Activated naive CD4-positive, alpha-beta T cell treated with Interleukin-2 at 50 U/mL for 16 hours (primary cell): ENCODE data around the gene BICDL2.
"Not testable (repeated sequence)": the region's sequence is repeated elsewhere in the genome, so short reads cannot be mapped to it uniquely, and the experiment has no call there.

Experiments used
- DNase-seq: peaks from one replicate; pipeline ENCODE4 v3.0.0-alpha.2; 2020

The BICDL2 gene, protein sequence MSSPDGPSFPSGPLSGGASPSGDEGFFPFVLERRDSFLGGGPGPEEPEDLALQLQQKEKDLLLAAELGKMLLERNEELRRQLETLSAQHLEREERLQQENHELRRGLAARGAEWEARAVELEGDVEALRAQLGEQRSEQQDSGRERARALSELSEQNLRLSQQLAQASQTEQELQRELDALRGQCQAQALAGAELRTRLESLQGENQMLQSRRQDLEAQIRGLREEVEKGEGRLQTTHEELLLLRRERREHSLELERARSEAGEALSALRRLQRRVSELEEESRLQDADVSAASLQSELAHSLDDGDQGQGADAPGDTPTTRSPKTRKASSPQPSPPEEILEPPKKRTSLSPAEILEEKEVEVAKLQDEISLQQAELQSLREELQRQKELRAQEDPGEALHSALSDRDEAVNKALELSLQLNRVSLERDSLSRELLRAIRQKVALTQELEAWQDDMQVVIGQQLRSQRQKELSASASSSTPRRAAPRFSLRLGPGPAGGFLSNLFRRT

DNA sequence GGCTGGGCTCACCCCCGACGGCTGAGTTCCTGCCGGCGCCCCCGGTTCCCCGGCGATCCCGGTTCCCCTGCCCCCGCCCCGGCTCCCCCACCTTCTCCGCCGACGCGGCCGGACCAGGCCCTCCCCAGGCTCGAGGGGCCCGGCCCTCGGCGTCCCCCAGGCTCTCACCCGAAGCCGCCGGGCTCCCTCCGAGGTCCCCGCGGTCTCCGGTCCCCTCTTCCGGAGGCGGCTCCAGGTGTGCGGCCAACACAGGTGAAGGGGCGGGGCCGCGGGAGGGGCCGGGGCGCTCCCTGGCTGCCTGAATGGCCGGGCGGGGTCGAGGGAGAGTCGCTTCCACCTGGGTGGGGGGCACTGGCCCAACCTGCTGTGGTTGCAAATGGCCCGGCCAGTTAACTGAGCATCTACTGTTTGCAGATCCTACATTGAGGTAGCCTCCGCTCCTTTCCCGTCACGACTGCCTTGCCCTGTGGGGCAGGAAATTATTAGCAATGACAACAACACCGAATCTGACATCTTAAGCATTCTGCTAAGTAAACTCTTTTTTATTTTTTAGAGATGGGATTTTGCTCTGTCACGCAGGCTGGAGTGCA lies at the start of gene BICDL2:
Gene BICDL2, minus strand, starts transcription at position 219 of the 590 bp plus-strand sequence. CDS start 1,448 bp downstream, outside the sequence.
- DNase-seq, result no peak

DNA sequence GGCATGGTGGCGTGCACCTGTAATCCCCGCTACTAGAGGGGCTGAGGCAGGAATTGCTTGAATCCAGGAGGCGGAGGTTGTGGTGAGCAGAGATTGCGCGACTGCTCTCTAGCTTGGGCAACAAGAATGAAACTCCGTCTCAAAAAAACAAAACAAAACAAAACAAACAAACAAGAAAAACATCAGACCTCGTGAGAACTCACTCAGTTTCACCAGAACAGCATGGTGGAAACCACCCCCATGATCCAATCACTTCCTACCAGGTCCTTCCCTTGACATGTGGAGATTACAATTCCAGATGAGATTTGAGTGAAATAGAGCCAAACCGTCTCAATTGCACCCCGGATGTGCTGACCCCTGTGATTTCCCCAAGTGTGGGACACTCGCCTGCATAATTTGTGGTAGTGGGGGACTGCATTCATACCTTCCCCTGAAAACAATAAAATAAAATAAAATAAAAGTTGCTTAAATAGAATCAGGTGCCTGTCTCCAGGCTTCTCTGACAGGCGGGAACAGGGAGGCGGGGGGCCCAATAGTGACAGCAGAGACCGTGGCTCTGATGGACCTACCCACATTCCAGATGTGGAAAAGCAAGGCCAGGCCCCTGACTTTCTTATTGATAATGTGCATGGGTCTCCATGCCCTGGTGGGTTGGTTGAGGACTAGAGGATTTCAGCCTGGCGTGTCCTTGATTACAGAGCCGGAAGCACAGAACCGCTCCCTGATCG lies 49.3 kb upstream of the BICDL2 start:
- no peak for DNase-seq

DNA sequence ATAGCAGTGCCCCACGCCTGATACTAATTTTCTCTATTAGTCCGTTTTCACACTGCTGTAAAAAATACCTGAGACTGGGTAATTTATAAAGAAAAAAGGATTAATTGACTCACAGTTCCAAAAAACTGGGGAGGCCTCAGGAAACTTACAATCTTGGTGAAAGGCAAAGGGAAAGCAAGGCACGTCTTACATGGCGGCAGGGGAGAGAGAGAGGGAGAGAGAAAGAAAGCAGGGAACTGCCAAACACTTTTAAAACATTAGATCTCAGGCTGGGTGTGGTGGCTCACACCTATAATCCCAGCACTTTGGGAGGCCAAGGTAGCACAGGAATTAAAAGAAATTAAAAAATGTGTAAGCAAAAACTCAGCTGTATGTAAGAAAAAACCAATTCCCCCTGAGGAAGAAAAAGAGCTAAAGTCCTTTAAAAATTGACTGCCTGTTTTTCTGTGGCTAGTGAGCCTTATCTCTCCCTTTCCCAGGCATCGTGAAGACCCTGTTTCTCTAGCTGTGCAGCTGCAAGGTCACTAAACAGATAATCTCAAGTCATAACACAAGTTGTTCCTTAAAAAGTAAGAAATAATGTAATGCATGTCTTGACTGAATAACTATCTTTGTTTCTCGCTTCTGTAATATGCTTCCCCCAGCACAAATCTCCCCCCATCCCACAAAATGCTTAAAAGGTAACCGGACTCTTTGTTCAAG lies 48.4 kb upstream of the BICDL2 start:
- no peak for DNase-seq

DNA sequence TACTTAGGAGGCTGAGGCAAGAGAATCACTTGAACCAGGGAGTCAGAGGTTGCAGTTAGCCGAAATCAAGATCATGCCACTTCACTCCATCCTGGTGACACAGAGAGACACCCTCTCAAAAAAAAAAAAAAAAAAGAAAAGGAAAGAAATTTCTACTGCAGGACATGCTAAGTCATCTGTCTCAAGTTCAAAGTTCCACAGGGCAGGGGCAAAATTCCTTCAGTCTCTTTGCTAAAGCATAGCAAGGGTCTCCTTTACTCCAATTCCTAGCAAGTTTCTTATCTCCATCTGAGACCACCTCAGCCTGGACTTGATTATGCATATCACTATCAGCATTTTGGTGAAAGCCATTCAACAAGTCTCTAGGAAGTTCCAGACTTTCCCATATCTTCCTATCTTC lies 47.7 kb upstream of the BICDL2 start:
- no peak for DNase-seq

DNA sequence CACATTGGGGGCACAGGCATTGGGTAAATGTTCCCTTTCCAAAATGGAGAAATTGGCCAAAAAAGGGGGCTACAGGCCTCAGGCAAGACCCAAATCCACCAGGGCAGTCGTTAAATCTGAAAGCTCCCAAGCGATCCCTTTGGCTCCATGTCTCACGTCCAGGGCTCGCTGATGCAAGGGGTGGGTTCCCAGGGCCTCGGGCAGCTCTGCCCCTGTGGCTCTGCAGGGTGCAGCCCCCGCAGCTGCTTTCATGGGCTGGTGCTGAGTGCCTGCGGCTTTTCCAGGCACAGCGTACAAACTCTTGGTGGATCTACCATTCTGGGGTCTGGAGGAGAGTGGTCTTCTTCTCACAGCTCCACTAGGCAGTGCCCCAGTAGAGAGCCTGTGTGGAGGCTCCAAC lies 46.7 kb upstream of the BICDL2 start:
- not testable (repeated sequence) for DNase-seq

DNA sequence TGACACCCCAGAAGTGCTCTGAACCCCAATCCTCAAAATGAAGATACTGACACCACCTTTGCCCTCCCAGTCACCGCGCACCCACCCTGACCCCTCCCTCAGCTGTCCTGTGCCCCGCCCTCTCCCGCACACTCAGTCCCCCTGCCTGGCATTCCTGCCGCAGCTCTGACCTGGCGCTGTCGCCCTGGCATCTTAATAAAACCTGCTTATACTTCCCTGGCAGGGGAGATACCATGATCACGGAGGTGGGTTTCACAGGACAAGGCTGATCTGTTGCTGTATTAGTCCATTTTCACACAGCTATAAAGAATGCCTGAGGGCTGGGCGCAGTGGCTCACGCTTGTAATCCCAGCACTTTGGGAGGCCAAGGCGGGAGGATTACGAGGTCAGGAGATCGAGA lies 45.2 kb upstream of the BICDL2 start:
- DNase-seq, result not testable (repeated sequence)

DNA sequence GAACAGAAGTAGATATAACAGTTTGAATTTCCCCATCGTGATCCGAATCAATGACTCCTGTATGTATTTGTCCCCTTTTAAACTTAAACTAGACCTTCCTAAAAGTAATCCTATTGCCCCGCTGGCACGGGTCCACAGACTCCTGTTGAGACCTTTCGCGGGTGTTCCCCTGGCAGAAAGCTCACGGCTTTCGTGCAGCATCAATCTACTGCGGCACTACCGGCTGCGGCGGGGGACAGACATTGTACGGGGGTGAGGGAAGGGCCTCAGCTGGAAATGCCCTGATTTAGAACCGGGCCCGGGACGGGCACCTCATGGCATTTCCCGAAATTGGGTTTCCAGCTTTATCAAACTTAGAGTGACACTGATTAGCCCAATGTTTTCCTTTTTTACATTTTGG lies 43.3 kb upstream of the BICDL2 start:
- no peak for DNase-seq

DNA sequence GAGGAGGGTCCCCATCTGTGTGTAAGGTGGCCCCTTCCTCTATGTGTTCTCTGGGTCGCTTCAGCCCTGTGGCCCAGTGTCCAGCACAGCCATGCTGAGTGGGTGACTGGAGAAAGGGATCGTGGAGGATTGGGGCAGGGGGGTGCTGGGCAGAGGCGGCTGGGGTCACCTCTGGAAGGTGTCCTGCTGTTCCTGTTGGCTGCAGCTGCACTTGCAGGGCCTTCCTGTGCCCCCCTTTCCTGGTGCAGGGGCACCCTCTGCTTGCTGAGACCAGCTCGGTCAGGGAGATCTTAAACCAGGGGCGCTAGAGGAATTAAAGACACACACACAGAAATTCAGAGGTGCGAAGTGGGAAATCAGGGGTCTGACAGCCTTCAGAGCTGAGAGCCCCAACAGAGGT lies 39.8 kb upstream of the BICDL2 start:
- DNase-seq, result no peak

DNA sequence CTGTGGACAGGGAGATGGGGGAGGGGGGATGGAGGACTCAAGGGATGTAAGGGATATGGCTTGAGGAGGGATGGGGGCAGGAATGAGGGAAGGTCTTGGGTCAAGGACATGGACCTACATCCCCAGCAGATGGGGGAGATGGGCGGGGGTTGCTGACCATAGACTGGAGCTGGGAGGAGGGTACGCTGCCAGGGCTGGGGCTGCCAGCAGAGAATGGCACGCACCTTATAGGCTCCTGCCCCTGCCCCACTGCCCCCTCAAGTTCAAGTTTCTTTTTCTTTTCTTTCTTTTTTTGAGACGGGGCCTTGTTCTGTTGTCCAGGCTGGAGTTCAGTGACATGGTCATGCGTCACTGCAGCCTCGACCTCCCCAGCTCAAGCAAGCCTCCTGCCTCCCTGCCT lies 39.2 kb upstream of the BICDL2 start:
- not testable (repeated sequence) for DNase-seq

DNA sequence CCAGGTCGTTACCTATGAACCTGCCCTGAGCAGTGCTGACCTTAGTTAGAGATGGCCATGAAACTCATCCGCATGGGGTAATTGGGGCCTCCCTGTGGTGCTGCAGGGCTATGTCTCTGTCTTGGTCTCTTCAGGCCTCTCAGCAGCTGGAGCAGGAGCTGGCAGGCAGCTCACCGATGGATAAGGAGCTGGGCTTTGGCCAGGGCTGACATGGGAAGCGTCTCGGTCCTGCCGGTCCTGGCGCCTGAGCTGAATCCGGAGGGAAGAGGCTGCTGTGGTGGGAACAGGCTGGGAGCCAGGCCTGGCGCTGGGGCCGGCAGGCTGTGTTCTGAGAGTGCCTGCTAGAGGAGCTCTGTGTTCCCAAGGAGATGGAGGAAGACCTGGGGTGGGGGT lies 38.8 kb upstream of the BICDL2 start:
- DNase-seq, result no peak

DNA sequence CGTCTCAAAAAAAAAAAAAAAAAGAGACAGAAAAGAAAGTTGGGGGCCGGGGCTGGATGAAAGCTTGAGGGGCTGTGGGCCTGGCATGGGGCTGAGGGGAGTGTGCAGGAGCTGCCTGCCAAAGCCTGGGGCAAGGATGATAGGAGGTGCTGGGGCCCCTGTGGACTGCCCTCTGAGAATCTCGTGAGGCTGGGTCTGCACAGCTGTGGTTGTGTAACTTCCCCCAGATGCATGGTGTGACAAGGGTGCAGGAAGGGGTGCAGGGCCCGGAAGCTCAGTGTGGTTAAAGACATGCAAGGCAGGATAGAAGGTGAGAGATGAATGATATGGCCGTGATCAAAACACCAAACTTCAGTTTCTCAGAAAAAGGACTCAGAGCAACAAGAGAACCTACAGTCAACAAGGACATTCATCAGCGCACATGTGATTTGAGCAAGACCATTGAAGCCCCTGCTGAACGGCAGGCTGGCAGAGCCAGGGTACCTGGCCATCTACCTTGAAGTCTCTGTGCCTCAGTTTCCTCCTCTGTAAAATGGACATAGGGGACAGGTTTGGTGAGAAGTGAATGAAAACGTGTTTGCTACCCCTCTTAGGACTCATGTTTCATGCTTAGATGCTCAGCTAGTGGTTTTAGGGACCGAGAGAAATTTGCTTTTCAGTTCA lies 38.2 kb upstream of the BICDL2 start:
- DNase-seq, result peak; percentile 81

DNA sequence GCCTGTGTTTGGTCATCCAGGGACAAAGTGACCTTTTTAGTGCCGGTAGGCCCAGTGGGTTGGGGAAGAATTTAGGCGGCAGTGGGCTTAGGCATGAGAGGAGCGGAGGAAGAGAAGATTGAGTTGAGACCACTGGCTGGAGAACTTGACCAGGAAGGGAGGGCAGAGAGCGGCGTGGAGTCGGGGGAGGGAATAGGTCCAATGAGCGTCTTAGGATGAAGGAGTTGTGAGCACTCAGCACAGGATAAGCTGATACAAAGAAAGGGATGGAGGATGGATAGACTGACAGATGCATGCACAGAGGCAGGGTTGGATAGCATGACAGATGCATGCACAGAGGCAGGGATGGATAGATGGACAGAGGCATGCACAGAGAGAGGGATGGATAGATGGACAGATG lies 36.7 kb upstream of the BICDL2 start:
- DNase-seq, result no peak

DNA sequence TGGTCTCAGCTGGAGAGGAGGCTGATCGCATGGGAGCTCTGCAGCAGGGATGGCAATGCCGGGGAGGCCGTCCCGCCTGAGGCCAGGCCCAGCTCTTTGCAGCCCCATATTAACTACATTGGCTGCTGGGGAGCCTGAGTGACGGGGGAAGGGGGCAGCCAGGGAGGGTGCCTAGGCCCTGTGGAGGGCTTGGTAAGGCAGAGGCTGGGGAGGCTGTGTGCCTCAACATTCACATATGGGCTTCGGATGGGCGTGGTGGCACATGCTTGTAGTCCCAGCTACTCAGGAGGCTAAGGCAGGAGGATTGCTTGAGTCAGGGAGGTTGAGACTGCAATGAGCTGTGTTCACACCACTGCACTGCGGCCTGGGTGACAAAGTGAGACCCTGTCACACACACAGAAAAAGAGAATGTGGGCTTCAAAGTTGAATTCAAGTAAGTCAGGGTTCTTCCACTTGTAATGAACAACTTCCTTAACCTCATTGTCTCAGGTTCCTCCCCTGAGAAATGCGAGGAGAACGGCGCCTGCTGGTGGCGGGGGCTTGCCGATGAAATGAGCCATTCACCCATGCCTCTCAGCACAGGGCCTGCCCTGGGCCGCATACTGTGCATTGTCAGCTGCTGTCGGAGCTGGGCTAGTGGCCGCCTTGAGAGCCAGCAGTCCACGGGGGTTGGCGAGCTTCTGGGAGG lies 36.0 kb upstream of the BICDL2 start:
- not testable (repeated sequence) for DNase-seq

DNA sequence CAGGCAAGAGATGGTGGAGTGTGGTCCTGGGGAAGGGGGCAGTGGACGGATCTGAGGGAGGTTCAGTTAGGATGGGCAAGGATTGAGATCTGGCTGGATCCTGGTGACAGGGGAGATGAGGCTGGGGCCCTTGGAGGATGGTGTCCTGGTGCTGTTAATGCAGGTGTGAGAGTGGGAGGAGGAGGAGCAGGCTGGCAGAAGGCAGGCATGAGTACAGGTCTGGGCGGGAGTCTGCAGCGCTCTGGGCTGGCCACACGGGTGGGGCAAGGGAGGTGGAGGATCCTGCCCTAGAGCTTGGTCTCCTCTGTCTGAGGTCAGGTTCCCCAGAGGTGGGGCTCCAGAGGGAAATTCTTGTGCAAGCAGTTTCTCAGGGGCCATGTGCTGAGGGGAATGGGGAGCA lies 35.4 kb upstream of the BICDL2 start:
- not testable (repeated sequence) for DNase-seq

DNA sequence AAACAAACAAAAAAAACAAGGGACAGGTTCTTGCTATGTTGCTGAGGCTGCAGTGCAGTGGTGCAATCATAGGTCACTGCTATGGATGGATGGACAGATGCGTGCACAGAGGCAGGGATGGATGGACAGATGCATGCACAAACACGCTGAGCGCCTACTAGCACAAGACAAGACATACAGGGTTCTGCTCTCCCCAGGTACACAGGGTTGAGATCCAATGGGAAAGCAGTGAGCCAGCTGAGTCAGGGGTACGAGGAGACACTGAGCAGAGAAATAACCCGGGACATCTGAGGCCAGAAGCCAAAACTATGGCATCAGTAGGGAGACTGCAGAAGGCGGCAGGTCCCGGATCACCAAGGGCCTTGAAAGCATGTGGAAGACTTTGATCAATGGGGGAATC lies 34.9 kb upstream of the BICDL2 start:
- no peak for DNase-seq

DNA sequence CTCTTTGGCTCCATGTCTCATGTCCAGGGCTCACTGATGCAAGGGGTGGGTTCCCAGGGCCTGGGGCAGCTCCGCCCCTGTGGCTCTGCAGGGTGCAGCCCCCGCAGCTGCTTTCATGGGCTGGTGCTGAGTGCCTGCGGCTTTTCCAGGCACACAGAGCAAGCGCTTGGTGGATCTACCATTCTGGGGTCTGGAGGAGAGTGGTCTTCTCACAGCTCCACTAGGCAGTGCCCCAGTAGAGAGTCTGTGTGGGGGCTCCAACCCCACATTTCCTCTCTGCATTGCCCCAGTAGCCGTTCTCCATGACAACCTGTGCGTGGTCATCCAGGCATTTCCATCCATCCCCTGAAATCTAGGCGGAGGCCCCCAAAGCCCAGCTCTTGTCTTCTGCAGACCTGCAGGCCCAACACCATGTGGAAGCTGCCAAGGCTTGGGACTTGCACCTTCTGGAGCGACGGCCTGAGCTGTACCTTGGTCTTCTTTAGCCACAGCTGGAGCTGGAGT lies 33.9 kb upstream of the BICDL2 start:
- DNase-seq, result no peak

DNA sequence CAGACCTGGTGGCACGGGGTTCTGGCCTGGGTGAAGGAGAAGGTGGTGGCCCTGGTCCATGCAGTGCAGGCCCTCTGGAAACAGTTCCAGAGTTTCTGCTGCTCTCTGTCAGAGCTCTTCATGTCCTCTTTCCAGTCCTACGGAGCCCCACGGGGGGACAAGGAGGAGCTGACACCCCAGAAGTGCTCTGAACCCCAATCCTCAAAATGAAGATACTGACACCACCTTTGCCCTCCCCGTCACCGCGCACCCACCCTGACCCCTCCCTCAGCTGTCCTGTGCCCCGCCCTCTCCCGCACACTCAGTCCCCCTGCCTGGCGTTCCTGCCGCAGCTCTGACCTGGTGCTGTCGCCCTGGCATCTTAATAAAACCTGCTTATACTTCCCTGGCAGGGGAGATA lies 32.4 kb upstream of the BICDL2 start:
- not testable (repeated sequence) for DNase-seq

DNA sequence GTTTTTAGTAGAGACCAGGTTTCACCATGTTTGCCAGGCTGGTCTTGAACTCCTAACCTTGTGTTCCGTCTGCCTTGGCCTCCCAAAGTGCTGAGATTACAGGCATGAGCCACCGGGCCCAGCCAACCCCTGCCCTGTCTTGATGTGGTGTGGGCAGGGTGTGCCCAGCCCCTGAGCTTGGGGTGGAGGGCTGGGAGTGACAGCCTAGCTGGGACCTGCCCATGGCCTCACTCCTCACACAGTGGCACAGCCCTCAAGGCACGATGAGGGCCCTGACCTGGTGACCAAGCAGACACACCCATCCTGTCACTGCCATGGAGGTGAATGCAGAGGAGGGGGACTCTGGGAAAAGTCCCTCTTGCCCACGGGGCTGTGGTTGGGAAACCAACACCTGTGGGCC lies 31.7 kb upstream of the BICDL2 start:
- no peak for DNase-seq

DNA sequence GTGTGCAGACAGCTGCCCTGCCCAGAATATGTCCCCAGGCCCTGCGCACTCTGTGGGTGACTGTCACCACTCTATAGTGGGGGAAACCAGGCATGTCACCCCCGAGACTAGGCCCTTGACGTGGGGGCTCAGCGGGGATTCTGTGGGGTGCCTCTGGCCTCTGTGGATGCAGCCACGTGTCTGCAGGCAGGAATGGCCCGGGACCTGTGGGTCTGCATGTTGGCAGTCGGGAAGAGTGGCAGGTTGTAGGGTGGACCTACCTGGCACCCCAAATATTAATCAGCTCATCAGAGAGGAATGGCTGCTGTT lies 29.6 kb upstream of the BICDL2 start:
- peak; percentile 21 for DNase-seq

DNA sequence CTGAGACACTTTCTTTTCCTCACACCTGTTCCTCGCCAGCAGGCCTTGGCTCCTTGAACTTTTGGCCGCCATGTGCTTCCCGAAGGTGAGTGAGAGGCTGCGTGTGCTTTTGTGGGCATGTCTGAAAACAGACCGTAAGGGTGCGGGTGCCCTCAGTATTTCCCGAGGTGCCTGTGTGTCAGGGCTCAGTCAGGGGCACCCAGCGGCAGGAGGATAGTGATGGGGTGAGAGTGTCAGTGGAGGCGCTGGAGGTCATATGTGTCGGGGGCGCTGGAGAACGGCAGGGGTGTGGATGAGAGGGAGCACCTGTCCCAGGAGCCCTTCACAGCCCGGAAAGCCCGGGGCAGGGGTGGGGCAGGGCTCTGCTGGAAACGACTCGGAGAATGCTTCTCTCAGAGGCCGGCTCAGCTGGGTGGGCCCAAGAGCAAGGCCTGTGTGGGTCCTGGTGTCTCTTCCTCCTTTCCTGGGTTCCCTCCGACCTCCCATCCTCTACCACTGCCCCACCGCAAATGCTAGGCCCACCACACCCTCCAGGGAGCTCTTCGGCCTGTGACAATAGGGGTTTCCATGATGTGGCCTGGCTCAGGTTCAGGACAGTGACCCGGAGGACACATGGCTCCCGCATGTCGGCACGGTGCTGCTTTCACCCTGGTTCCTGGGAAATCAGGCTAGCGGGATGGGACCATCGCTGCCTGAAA lies 29.1 kb upstream of the BICDL2 start:
- peak; percentile 47 for DNase-seq

DNA sequence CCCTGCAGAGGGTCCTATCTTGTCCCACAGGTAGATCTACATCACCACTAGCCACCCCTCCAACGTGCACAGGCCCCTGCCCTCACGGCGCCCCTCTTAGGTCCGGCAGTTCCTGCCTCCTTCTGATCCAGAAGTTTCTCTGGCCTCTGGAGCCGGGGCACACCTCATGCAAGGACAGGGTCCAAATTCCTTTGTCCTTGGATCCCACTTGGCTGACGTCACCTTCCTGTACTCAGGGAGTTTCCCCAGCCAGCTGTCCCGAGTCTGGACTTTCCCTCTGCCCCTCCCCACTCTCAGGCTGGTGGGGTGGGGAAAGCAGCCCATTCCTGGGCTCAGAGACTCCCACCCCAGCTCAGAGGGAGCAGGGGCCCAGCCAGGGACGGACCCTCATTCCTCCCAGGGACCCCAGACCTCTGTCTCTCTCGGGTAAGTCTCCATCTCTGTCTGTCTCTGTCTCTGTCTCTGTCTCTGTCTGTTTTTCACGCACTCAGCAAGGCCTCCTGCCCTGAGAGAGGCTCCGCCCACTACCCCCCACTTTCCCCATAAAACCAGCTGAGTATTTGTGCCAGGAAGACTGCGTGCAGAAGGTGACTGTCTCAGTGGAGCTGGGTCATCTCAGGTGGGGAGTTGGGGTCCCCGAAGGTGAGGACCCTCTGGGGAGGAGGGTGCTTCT lies 28.5 kb upstream of the BICDL2 start, which contains the start of gene IL32:
Gene IL32, plus strand, starts transcription at position 572 of the 673 bp plus-strand sequence. CDS start 172 bp downstream, outside the sequence.
- peak; percentile 80 for DNase-seq
